Measurements from ENCODE around the gene OGN.

Gene OGN

GRCh38 chr9:92405818-92406217, 1.4 kb upstream of the OGN start:
- no peak for DNase-seq (ENCODE audit: low spot score)

DNA sequence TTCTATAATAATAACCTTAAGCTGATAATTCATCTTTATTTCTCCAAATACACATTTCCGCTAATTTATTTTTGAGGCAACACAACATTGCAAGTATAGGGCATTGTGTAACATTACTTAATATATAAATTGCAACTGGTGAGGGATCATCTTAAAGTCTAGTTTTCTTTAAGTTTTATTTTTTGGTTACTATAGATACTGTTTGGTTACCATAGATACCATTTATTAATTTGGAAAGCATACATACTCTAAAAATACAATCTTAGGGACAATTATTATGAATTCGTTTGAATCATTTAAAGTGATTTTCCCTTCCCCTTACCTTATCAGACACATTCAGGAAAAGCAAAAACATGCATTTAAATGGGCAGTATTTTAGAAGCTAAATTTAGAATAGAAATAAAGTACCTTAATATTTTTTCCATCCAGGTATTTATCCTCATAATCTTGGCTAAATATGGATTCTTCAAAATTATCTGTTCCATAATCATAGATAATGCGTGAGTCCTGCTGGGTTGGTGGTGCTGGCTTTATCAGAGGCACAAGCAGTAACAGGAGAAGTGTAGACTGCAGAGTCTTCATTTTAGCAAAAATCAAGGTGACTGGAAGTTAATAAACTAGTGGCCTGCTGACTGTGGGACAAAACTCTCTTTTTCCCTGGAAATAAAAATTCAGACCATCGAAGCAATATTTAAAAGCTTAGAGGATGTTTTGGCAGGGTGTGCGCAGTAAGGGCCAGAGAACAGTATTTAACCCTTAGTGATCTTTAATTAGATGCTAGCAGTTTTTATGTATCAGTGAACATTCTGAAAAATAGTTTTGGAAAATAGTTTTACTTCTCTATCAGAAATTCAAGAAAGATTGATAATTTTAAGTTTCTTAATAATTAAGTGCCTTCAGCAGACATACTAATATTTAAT, 1.3 kb downstream of the OGN start:
- DNase-seq (ENCODE audit: low spot score), result no peak

- DNase-seq (ENCODE audit: low spot score), result no peak
Observed at GRCh38 chr9:92402360-92402759, 2.0 kb downstream of the OGN start.

GRCh38 chr9:92397853-92398252, 6.5 kb downstream of the OGN start:
- DNase-seq (ENCODE audit: low spot score), result no peak

DNA sequence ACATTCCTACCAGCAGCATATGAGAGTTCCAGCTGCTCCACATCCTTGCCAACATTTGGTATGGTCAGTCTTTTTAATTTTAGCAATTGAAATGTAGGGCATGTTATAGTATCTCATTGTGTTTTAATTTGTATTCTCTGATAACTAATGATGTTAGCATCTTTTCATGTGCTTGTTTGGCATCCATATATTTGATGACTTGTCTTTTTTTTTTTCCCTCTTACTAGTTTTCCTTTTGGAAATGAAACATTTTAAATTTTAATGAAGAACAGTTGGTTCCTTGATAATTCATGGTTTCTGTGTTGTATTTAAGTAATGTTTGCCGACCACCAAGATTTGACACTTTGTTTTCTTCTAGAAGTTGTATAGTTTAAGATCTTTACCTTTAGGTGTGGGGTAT, 8.8 kb downstream of the OGN start:
- no peak for DNase-seq (ENCODE audit: low spot score)

- DNase-seq (ENCODE audit: low spot score), result no peak
Observed at GRCh38 chr9:92393686-92394085, 10.7 kb downstream of the OGN start.

- DNase-seq (ENCODE audit: low spot score), result no peak
Observed at GRCh38 chr9:92392690-92393089, 11.7 kb downstream of the OGN start.

- no peak for DNase-seq (ENCODE audit: low spot score)
Observed at GRCh38 chr9:92385953-92386352, 18.4 kb downstream of the OGN start.

DNA sequence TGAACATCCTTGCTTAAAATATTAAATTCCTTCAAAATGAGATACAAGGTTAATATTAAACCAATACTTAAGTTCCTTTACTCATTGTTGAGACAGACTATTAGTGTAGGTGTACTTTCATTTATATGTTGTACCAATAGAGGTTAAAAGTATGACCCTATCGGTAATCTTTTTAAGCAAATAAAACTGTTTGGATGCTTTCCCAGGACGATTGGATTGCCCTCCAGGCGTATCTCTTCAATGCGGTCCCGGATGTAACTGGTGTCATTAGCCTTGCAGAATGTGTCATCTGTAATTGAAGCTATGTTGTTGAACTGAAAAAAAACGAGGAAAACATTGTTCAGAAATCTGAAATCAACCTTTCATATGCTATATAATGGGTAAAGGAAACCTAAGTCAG, 18.9 kb downstream of the OGN start:
- no peak for DNase-seq (ENCODE audit: low spot score)

DNA sequence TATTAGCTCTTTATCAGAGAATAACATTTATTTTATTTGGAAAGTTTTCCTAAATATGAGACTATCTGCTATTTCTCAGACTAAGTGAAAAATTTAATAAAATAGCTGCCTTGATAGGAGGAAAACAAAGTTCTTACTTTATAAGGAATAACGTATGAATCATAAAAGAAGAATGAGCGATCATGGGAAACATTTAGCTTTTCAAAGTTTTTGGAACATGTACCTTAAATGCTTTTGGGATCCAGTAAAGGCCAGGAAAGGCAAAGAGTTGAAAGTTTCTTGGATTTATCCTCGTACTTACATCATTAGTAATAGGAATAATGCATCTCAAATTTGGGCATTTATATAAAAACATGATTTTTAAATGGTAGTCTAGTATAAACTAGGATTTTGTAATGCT, 19.4 kb downstream of the OGN start:
- no peak for DNase-seq (ENCODE audit: low spot score)

- DNase-seq (ENCODE audit: low spot score), result no peak
Observed at GRCh38 chr9:92384375-92384774, 20.0 kb downstream of the OGN start.

GRCh38 chr9:92381775-92382174, 22.6 kb downstream of the OGN start:
- DNase-seq (ENCODE audit: low spot score), result no peak

DNA sequence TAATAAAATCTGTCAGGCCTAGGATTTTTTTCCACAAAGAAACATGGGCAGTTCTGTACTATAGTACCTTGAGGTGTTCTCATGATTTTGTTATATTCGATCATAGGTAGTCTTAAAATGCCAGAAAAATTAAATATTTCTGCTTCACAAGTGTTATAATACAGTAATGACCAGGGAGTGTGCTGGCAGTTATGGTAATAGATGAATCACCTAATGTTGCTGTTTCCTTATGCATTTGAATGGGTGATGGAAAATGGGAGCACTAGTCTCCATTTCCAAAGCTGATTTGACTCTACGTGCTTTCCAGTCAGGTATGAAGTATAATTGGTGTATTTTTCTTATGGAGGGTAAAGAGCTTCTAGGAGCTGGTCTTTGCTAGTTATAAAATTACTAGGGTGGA, 23.8 kb downstream of the OGN start:
- DNase-seq (ENCODE audit: low spot score), result no peak

GRCh38 chr9:92378865-92379560, 25.4 kb downstream of the OGN start:
- DNase-seq (ENCODE audit: low spot score), result no peak

- no peak for DNase-seq (ENCODE audit: low spot score)
Observed at GRCh38 chr9:92377876-92378275, 26.5 kb downstream of the OGN start.

GRCh38 chr9:92373167-92373566, 31.2 kb downstream of the OGN start:
- no peak for DNase-seq (ENCODE audit: low spot score)

DNA sequence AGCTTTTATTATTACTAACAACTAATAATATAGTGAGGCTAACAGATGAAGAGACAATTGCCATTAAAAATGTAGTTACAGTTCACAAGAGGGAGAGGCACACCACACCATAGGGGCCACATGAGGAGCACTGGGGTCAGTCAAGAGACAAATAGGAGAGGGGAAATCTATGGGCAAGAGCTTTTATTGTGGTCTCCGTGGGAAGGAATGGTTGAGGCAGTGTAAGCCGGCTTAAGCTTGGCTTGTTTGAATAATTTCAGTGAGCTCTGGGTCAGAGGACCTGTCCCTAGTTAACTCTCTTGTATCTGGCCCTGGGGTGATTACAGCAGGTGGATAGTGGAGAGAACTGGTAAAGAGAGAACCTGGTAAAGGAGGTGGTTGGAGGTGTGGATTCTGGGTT, 35.3 kb downstream of the OGN start:
- no peak for DNase-seq (ENCODE audit: low spot score)

DNA sequence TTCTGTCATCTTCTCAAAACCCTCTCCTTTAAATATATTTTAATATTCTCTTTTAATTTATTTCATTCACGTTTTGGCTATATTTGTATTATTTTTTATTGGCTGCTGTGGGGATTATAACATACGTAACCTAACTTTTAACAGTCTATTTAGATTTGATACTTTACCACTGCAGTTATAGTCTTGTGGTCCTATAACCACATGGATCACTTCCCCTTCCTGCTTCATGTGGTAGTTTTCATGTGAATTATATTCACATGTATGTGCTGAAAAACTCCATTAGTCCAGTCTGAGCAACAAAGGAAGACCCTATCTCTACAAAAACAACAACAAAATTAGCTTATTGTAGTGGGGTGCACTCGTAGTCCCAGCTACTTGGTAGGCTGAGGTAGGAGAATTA, 44.3 kb downstream of the OGN start:
- no peak for DNase-seq (ENCODE audit: low spot score)

DNA sequence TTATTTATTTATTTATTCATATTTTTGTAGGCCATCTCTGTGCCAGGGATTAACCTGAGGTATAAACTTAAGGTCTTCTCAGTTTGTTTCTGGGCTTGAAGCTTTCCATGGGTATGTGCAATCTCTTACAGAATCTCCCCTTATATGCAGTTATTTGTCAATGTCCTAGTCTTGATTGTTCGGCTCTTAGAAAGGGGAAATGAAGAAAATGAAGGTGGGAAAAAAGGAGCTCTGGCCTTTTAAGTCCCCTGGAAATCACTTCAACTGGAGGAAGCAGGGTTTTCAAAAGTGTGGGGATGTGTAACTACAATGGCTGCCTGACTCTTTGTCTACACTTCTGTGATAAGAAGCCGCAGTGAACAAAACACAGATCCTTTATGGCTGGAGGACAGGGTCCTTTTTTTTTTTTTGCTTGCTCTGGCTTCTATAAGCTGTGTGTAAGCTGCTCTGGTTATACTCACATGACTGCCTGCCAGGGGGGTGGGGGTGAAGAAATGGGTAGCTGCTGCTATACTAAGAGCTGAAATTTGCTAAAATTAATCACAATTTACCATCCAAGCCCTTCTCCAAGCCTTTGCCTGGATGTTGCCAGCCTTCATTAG, 44.9 kb downstream of the OGN start:
- DNase-seq (ENCODE audit: low spot score), result peak; percentile 30

GRCh38 chr9:92353051-92353450, 51.3 kb downstream of the OGN start:
- DNase-seq (ENCODE audit: low spot score), result no peak

- no peak for DNase-seq (ENCODE audit: low spot score)
Observed at GRCh38 chr9:92350740-92351133, 53.6 kb downstream of the OGN start.

GRCh38 chr9:92349771-92350739, 54.3 kb downstream of the OGN start:
- DNase-seq (ENCODE audit: low spot score), result no peak

All from D341Med (cell line).